ENCODE measurements around the gene FAM32A.

GRCh38 chr19:16148443-16149229, 36.6 kb upstream of the FAM32A start:
- TF ChIP-seq CTCF (IDR thresholded peaks at IDR 0.05) (no peak), POLR2A (IDR thresholded peaks at IDR 0.05) (no peak)
